Heart left ventricle (tissue), 16 donors: ENCODE results near the gene CCDC27. TPM values are rescaled to one million over a fixed set of nuclear protein-coding genes. Genes with fewer than 3 reads are reported as not detected.

Experiments
- ATAC-seq, 4 donors: fragments of 200-7000 bp; cut with Tn5 transposase; one replicate each; pipeline ENCODE4 v1.9.1; 2020 to 2022; ENCODE audit warnings: moderate library complexity in 4 of 4, mild to moderate bottlenecking in 3 of 4, moderate number of reproducible peaks in 1 of 4
- DNase-seq, 5 donors: peaks; one replicate each; pipeline ENCODE4 v3.0.0-alpha.2; 2020
- H3K27ac ChIP-seq, 12 donors: fragments of 200-600 bp; sonication (generic) in 4 of 12; one replicate each; pipeline versions ENCODE4 v1.5.0 to v1.8.0; 2016 to 2022; ENCODE audit warnings: mild to moderate bottlenecking in 2 of 12
- H3K27me3 ChIP-seq, 9 donors: fragments of 200-600 bp; sonication (generic) in 2 of 9; one replicate each; pipeline versions ENCODE4 v1.5.1 to v1.8.0; 2016 to 2022; ENCODE audit warnings: mild to moderate bottlenecking in 3 of 9
- H3K36me3 ChIP-seq, 9 donors: fragments of 200-600 bp; sonication (generic) in 2 of 9; one replicate each; pipeline versions ENCODE4 v1.5.0 to v1.8.0; 2018 to 2022; ENCODE audit warnings: mild to moderate bottlenecking in 2 of 9
- H3K4me1 ChIP-seq, 12 donors: fragments of 200-600 bp; sonication (generic) in 4 of 12; one replicate each; pipeline versions ENCODE4 v1.5.0 to v1.8.0; 2016 to 2022; ENCODE audit warnings: mild to moderate bottlenecking in 3 of 12
- H3K4me3 ChIP-seq, 12 donors: fragments of 200-600 bp; sonication (generic) in 4 of 12; one replicate each; pipeline versions ENCODE4 v1.5.0 to v1.8.0; 2017 to 2022; ENCODE audit warnings: mild to moderate bottlenecking in 9 of 12, moderate library complexity in 4 of 12
- H3K9me3 ChIP-seq, 12 donors: fragments of 200-600 bp; sonication (generic) in 4 of 12; one replicate each; pipeline versions ENCODE4 v1.5.0 to v1.8.0; 2016 to 2022; ENCODE audit warnings: mild to moderate bottlenecking in 1 of 12
- CTCF ChIP-seq, 12 donors: fragments of 200-600 bp; sonication (generic) in 4 of 12; IDR thresholded peaks; one replicate each; pipeline versions ENCODE4 v1.5.0 to v1.8.0; 2018 to 2022; ENCODE audit warnings: antibody characterized with exemption in 12 of 12, mild to moderate bottlenecking in 5 of 12
- POLR2A ChIP-seq, 2 donors: fragments of 450-650 bp; IDR thresholded peaks; one replicate each; pipeline ENCODE4 v1.6.1; 2017; ENCODE audit warnings: antibody characterized with exemption in 2 of 2, mild to moderate bottlenecking in 2 of 2, moderate library complexity in 2 of 2
- WGBS, 4 donors: extraction: QIAGEN DNeasy Blood & Tissue Kit in 2 of 4; methylation state at CpG; one replicate each; pipeline versions ENCODE4 v1.1.5 to v1.1.7; 2013 to 2018; 5-methylcytosine and 5-hydroxymethylcytosine counted together
- intact Hi-C, 10 donors: fragments of 100-400 bp; cut with DNase I; formaldehyde crosslinking; loops; one replicate each; pipeline versions ENCODE4 v1.11.1 to v1.14.2; 2022
- polyA plus RNA-seq, 2 donors: library from polyadenylated mRNA; stranded (reverse); fragments of 200-250 nt; gene quantifications; one replicate each; pipeline ENCODE4 v1.2.3, GENCODE V29; 2013
- total RNA-seq, 9 donors: library from RNA; depleted of rRNA in 2 of 9; stranded (reverse); fragments of >200 nt in 2 of 9; fragmentation: NEBNext Ultra II Directional in 3 of 9; extraction: Animal tissue kit (Norgen Biotek cat#: 25700) in 3 of 9; gene quantifications; one replicate each; pipeline versions ENCODE4 v1.1.0 to v1.2.4, GENCODE V29; 2016 to 2023
- donor health status: ischemic (EF 13 %, LVEDD 7.1; RV severe dilation, severe dysfunction).
- donor health status: healthy with polysubstance abuse.
- donor health status: DM: no; HTN: yes; CAD: no.
- donor health status: DM: no; HTN: no; CAD: no.
- donor health status: ischemic (EF 25% LVEDD 6.9; RV normal size, moderate dysfunction).
- donor health status: ischemic (EF 25% LVEDD 5.7; RV mildly dilated, moderate dysfunction).
- donor health status: healthy.
- donor health status: DM: yes; HTN: yes; CAD: no.
- donor health status: ischemic (EF 35%, LVEDD 5.7; RV mildly dilated, moderate dysfunction).
- donor health status: nonischemic (EF 11% LVEDD 7.7; RV severe dilation, severe dysfunction).
- donor health status: DM: yes; HTN: yes; CAD: no.
- donor health status: PGD.
- donor health status: ischemic (EF 29% LVEDD 5.4; RV normal size, mild dysfunction).
- donor health status: nonischemic (EF 23%, LVEDD 6.1; RV moderate dilation, normal function).

The CCDC27 gene
- total and polyA plus RNA-seq, 11 donors = not detected

- H3K36me3 ChIP-seq = peaks cover 0 to 48% (median 40%) of the 10 kb centered on the region in 9 donors
- intact Hi-C loops = no loop called here
- 85 to 91% (median 89%) methylated on average over 11 to 24 of the region's 24 CpGs for WGBS, 4 donors
- H3K4me3 ChIP-seq = no peak overlapping the region
- peak in 1 of 5 donors; percentile 47 for DNase-seq
- no peaks in the 10 kb centered on the region for H3K9me3 ChIP-seq
- TF ChIP-seq CTCF (IDR thresholded peaks at IDR 0.05) (no peak), POLR2A (IDR thresholded peaks at IDR 0.05) (no peak)
- ATAC-seq = no peak
- no peak overlapping the region for H3K27ac ChIP-seq
- H3K4me1 ChIP-seq = peaks cover 0 to 32% (median 15%) of the 10 kb centered on the region in 12 donors
- H3K27me3 ChIP-seq = no peaks in the 10 kb centered on the region
Observed at GRCh38 chr1:3742439-3743298, 9.6 kb upstream of the CCDC27 start.

DNA sequence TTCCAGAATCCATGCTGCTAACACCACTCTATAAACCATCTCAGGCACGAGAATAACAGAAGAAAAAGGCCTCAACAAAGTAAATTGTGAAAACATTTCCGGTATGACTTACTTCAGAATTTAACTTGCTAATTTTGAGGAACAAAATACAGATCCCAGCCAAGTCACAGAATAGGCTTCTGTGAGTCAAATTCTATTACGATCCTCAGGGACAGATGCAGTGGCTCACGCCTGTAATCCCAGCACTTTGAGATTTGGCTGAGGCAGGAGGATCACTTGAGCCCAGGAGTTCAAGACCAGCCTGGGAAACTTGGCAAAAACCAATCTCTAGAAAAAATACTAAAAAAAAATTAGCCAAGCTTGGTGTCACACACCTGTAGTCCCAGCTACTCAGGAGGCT is 8.8 kb upstream of the CCDC27 start:
- Histone ChIP-seq H3K4me3 (no peak overlapping the region), H3K9me3 (no peaks in the 10 kb centered on the region), H3K27me3 (no peaks in the 10 kb centered on the region), H3K36me3 (peaks cover 0 to 40% (median 33%) of the 10 kb centered on the region in 9 donors), H3K27ac (no peak overlapping the region), H3K4me1 (peaks cover 0 to 35% (median 17%) of the 10 kb centered on the region in 12 donors)
- DNase-seq (no peak), ATAC-seq (no peak)
- intact Hi-C loops = no loop called here
- WGBS, 4 donors = 67 to 78% (median 76%) methylated on average over 4 of the region's 4 CpGs
- TF ChIP-seq CTCF (IDR thresholded peaks at IDR 0.05) (no peak), POLR2A (IDR thresholded peaks at IDR 0.05) (no peak)

- no peak overlapping the region for H3K27ac ChIP-seq
- intact Hi-C loops = no loop called here
- no peaks in the 10 kb centered on the region for H3K27me3 ChIP-seq
- WGBS, 4 donors = 94 to 95% (median 94%) methylated on average over 12 of the region's 12 CpGs
- DNase-seq = peak in 1 of 5 donors; percentile 40
- no peak for ATAC-seq
- H3K4me3 ChIP-seq = no peak overlapping the region
- H3K9me3 ChIP-seq = no peaks in the 10 kb centered on the region
- peaks cover 0 to 36% (median 29%) of the 10 kb centered on the region in 9 donors for H3K36me3 ChIP-seq
- TF ChIP-seq CTCF (IDR thresholded peaks at IDR 0.05) (no peak), POLR2A (IDR thresholded peaks at IDR 0.05) (no peak)
- H3K4me1 ChIP-seq = peaks cover 0 to 35% (median 17%) of the 10 kb centered on the region in 12 donors
Observed at GRCh38 chr1:3743826-3744225, 8.4 kb upstream of the CCDC27 start.

DNA sequence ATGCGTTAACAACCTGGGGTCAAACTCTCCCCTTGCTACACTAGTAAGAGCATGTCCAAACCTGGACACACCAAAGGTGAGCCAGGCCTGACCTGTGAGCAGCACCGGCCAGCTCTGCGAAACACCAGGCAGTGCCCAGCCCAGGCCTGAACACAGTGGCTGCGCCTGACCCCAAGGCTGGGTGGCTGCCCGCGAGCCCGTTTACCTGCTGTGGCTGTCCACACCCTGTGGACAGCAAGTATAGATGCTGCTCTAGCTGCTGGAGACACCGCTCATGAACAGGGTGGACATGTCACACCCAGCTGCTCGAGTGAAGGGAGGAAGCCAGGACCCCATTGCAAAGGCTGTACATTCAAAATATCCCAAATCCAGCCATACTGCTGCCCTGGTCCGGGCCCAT is 7.6 kb upstream of the CCDC27 start:
- WGBS, 4 donors = 93 to 98% (median 94%) methylated on average over 9 to 10 of the region's 10 CpGs
- ATAC-seq (no peak), DNase-seq (peak in 1 of 5 donors; percentile 51)
- TF ChIP-seq POLR2A (IDR thresholded peaks at IDR 0.05) (no peak), CTCF (IDR thresholded peaks at IDR 0.05) (no peak)
- Histone ChIP-seq H3K9me3 (no peaks in the 10 kb centered on the region), H3K27me3 (no peaks in the 10 kb centered on the region), H3K27ac (no peak overlapping the region), H3K4me3 (no peak overlapping the region), H3K36me3 (peaks cover 0 to 33% (median 26%) of the 10 kb centered on the region in 9 donors), H3K4me1 (peaks cover 0 to 35% (median 17%) of the 10 kb centered on the region in 12 donors)
- intact Hi-C loops = no loop called here
